AG10803 (cell line): ENCODE results near the gene SPNS2.

Experiments used
- DNase-seq: peaks from one replicate; pipeline ENCODE4 v3.0.0; 2010; ENCODE audit warnings: low read depth
- H3K4me3 ChIP-seq: 2 replicates; pipeline ENCODE4 v1.5.1; 2011; ENCODE audit warnings: mild to moderate bottlenecking, low read length, control low read depth
- CTCF ChIP-seq: conservative IDR thresholded peaks from 2 replicates; pipeline ENCODE4 v1.5.1; 2011; ENCODE audit warnings: mild to moderate bottlenecking, low read length, control low read depth, inconsistent platforms

The SPNS2 gene

GRCh38 chr17:4522661-4523060, 24.0 kb downstream of the SPNS2 start:
- no peak for TF ChIP-seq CTCF
- no peak overlapping the region for H3K4me3 ChIP-seq
- no peak for DNase-seq

GRCh38 chr17:4523946-4524345, 25.3 kb downstream of the SPNS2 start:
- TF ChIP-seq CTCF, result no peak
- DNase-seq, result no peak

GRCh38 chr17:4525691-4526397, 27.2 kb downstream of the SPNS2 start:
- DNase-seq, result no peak
- no peak overlapping the region for H3K4me3 ChIP-seq
- no peak for TF ChIP-seq CTCF

More at GRCh38 chr17:4523946-4524345, 25.3 kb downstream of the SPNS2 start:
- no peak overlapping the region for H3K4me3 ChIP-seq

GRCh38 chr17:4527134-4527533, 28.5 kb downstream of the SPNS2 start:
- H3K4me3 ChIP-seq, result no peak overlapping the region
- DNase-seq, result no peak
- no peak for TF ChIP-seq CTCF

GRCh38 chr17:4527566-4528125, 29.0 kb downstream of the SPNS2 start:
- no peak overlapping the region for H3K4me3 ChIP-seq
- TF ChIP-seq CTCF, result no peak
- no peak for DNase-seq

- DNase-seq, result no peak
- H3K4me3 ChIP-seq, result no peak overlapping the region
- TF ChIP-seq CTCF, result no peak
These were observed 31.0 kb downstream of the SPNS2 start for GRCh38 chr17:4529533-4530152.
